ENCODE data around the gene TEX22. TPM values are rescaled to one million over a fixed set of nuclear protein-coding genes. Genes with fewer than 3 reads are reported as not detected.

TEX22 gene
- total and polyA plus RNA-seq, 2 donors (not counting 1 experiment from before 2014, with no cell fraction given), result 1.7 to 7.0 TPM

GRCh38 chr14:105440992-105441391, 42.7 kb downstream of the TEX22 start:
- Mint-ChIP-seq H3K4me3 (no peak overlapping the region), H3K9me3 (ENCODE audit: insufficient read depth) (no peaks in the 10 kb centered on the region), H3K27ac (no peak overlapping the region), H3K4me1 (peaks cover 10% of the 10 kb centered on the region), H3K27me3 (no peaks in the 10 kb centered on the region)
- POLR2A ChIA-PET, result no interaction called here
- ATAC-seq (ENCODE audit: low read depth) (no peak), DNase-seq (no peak)
- CTCF ChIA-PET, result no interaction called here
- 96% methylated on average over 9 of the region's 9 CpGs for WGBS (ENCODE audit: insufficient coverage)
- Histone ChIP-seq H4K20me1 (ENCODE audit: control insufficient read depth, insufficient read depth, low read length, poor library complexity, severe bottlenecking) (peaks cover 52% of the 10 kb centered on the region), H3K4me3 (ENCODE audit: control extremely low read depth in 1 of 5, extremely low read depth in 1 of 5, insufficient read depth in 1 of 5, low read depth in 2 of 5, low read length in 4 of 5) (no peak overlapping the region), H3K9me3 (ENCODE audit: control extremely low read depth in 1 of 3, control insufficient read depth in 2 of 3, insufficient read depth in 1 of 3, low read length in 2 of 3) (peaks cover 0 to 11% (median 4%) of the 10 kb centered on the region in 3 donors), H3K27ac (ENCODE audit: low read length in 2 of 2) (no peak overlapping the region), H3K27me3 (replicated peaks in 1 of 4; ENCODE audit: control extremely low read depth in 1 of 4, control insufficient read depth in 3 of 4, insufficient read depth in 4 of 4, low read length in 3 of 4) (no peaks in the 10 kb centered on the region), H3K4me1 (ENCODE audit: control insufficient read depth in 2 of 2, insufficient read depth in 2 of 2, low read length in 2 of 2) (peaks cover 0 to 11% of the 10 kb centered on the region in 2 donors), H3K79me2 (ENCODE audit: control insufficient read depth, insufficient read depth, low read length) (peaks cover 65% of the 10 kb centered on the region), H2AFZ (ENCODE audit: insufficient read depth, low read depth, low read length, poor library complexity, severe bottlenecking) (no peak overlapping the region), H3K9ac (ENCODE audit: low read length) (no peak overlapping the region), H3K4me2 (replicated peaks; ENCODE audit: low read depth, low read length, poor library complexity, severe bottlenecking) (no peak overlapping the region), H3K36me3 (replicated peaks in 1 of 2; ENCODE audit: control extremely low read depth in 1 of 2, control insufficient read depth in 1 of 2, extremely low read depth in 1 of 2, insufficient read depth in 2 of 2, low read length in 1 of 2) (peaks cover 0 to 7% of the 10 kb centered on the region in 2 experiments)
- TF ChIP-seq EZH2 (IDR thresholded peaks at IDR 0.05; ENCODE audit: borderline replicate concordance, insufficient read depth, low read depth, low read length, poor library complexity, severe bottlenecking), result no peak
- TF ChIP-seq, protein P1, sequence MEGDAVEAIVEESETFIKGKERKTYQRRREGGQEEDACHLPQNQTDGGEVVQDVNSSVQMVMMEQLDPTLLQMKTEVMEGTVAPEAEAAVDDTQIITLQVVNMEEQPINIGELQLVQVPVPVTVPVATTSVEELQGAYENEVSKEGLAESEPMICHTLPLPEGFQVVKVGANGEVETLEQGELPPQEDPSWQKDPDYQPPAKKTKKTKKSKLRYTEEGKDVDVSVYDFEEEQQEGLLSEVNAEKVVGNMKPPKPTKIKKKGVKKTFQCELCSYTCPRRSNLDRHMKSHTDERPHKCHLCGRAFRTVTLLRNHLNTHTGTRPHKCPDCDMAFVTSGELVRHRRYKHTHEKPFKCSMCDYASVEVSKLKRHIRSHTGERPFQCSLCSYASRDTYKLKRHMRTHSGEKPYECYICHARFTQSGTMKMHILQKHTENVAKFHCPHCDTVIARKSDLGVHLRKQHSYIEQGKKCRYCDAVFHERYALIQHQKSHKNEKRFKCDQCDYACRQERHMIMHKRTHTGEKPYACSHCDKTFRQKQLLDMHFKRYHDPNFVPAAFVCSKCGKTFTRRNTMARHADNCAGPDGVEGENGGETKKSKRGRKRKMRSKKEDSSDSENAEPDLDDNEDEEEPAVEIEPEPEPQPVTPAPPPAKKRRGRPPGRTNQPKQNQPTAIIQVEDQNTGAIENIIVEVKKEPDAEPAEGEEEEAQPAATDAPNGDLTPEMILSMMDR (IDR thresholded peaks at IDR 0.05), result no peak
- intact Hi-C loops (cut with micrococcal nuclease), result no loop called here

DNA sequence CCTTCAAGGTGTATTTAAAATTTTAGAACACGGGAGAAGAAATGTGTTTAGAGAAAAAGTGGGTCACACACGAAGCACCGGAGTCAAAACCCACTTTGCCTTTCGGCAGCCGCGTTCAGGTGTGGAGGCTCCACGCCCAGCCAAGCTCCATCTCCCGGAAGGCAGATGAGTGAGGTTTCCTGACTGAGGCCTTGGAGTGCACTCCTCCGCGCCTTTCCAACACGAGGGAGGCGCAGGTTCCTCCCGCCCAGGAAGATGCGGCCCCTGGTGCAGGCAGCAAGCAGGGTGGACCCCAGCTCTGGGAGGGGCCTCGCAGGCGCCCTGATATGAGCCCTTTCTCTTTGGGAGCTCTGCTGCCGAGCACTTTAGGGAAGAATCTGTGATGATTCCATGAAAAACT, 43.8 kb downstream of the TEX22 start:
- Histone ChIP-seq H4K20me1 (ENCODE audit: control insufficient read depth, insufficient read depth, low read length, poor library complexity, severe bottlenecking) (peaks cover 50% of the 10 kb centered on the region), H3K9ac (ENCODE audit: low read length) (no peak overlapping the region), H3K4me2 (replicated peaks; ENCODE audit: low read depth, low read length, poor library complexity, severe bottlenecking) (no peak overlapping the region), H3K9me3 (ENCODE audit: control extremely low read depth in 1 of 3, control insufficient read depth in 2 of 3, insufficient read depth in 1 of 3, low read length in 2 of 3) (peaks cover 0 to 6% (median 4%) of the 10 kb centered on the region in 3 donors), H3K27me3 (replicated peaks in 1 of 4; ENCODE audit: control extremely low read depth in 1 of 4, control insufficient read depth in 3 of 4, insufficient read depth in 4 of 4, low read length in 3 of 4) (no peaks in the 10 kb centered on the region), H2AFZ (ENCODE audit: insufficient read depth, low read depth, low read length, poor library complexity, severe bottlenecking) (no peak overlapping the region), H3K4me3 (ENCODE audit: control extremely low read depth in 1 of 5, extremely low read depth in 1 of 5, insufficient read depth in 1 of 5, low read depth in 2 of 5, low read length in 4 of 5) (no peak overlapping the region), H3K79me2 (ENCODE audit: control insufficient read depth, insufficient read depth, low read length) (peaks cover 64% of the 10 kb centered on the region), H3K27ac (ENCODE audit: low read length in 2 of 2) (no peak overlapping the region), H3K4me1 (ENCODE audit: control insufficient read depth in 2 of 2, insufficient read depth in 2 of 2, low read length in 2 of 2) (peaks cover 0 to 9% of the 10 kb centered on the region in 2 donors), H3K36me3 (replicated peaks in 1 of 2; ENCODE audit: control extremely low read depth in 1 of 2, control insufficient read depth in 1 of 2, extremely low read depth in 1 of 2, insufficient read depth in 2 of 2, low read length in 1 of 2) (peaks cover 0 to 6% of the 10 kb centered on the region in 2 experiments)
- Mint-ChIP-seq H3K4me1 (peaks cover 4% of the 10 kb centered on the region), H3K4me3 (no peak overlapping the region), H3K27me3 (no peaks in the 10 kb centered on the region), H3K9me3 (ENCODE audit: insufficient read depth) (no peaks in the 10 kb centered on the region), H3K27ac (no peak overlapping the region)
- intact Hi-C loops (cut with micrococcal nuclease), result no loop called here
- no peak for DNase-seq
- POLR2A ChIA-PET, result no interaction called here
- WGBS (ENCODE audit: insufficient coverage), result 86% methylated on average over 17 of the region's 17 CpGs
- no peak for ATAC-seq (ENCODE audit: low read depth)
- CTCF ChIA-PET, result no interaction called here
- TF ChIP-seq, protein P1 (IDR thresholded peaks at IDR 0.05), result no peak
- no peak for TF ChIP-seq EZH2 (IDR thresholded peaks at IDR 0.05; ENCODE audit: borderline replicate concordance, insufficient read depth, low read depth, low read length, poor library complexity, severe bottlenecking)
